DLD1 (cell line): ENCODE results near the gene CEP55.

Experiments
- in situ Hi-C: cut with HindIII; loops from 2 replicates; pipeline ENCODE4 v1.10.0; 2017; ENCODE audit warnings: low sequenced_read_pairs

Gene CEP55

GRCh38 chr10:93468461-93469213 is 27.8 kb upstream of the CEP55 start:
- in situ Hi-C loops: no loop called here

- in situ Hi-C loops: no loop called here
These were observed 27.0 kb upstream of the CEP55 start for GRCh38 chr10:93469454-93469853.

DNA sequence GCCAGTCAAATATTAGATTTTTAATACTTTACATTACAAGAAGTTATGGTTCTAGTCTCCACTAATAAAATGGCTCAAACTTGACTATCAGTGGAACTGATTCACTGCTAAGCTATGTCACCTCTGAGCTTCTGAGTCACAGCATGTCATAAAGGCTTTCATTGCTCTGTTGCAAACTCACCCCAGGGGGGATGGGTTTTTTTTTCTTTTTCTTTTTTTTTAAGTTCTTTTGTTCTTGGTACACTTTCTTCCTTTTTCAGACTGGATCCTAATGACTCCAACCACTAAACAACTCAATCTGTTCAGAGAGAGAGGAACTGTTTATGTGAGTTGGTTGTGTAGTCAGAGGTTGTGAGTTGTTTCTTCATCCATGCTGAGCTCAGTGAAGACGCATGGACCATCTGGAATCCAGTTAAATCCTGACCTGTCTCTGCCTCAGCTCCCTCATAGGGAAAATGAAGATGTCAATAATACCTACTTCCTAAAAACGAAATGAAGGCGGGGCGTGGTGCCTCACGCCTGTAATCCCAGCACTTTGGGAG is 25.2 kb upstream of the CEP55 start:
- in situ Hi-C loops: no loop called here

DNA sequence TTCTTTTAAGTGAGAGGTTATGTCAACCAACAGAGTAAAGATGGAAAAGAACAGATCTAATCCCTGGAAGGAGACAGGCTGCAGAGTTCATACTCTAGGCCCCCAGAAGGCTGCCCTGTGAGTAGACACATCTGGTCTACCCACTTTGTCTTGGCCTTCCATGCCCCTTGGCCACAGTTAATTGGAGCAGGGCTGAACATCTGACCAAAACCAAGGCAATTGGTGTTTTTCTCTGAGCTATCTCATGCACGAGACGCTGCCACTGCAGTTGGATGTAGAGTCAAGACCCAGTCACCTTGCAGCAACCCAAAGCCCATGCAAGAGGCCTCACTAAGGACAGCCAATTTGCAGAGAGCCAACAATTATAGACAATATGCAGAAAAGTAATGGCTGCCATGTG is 23.3 kb upstream of the CEP55 start:
- in situ Hi-C loops: no loop called here

- in situ Hi-C loops: no loop called here
These were observed 22.5 kb upstream of the CEP55 start for GRCh38 chr10:93473804-93474472.

- in situ Hi-C loops: no loop called here
These were observed 21.2 kb upstream of the CEP55 start for GRCh38 chr10:93475227-93475626.

- in situ Hi-C loops: no loop called here
These were observed 20.5 kb upstream of the CEP55 start for GRCh38 chr10:93475871-93476270.

DNA sequence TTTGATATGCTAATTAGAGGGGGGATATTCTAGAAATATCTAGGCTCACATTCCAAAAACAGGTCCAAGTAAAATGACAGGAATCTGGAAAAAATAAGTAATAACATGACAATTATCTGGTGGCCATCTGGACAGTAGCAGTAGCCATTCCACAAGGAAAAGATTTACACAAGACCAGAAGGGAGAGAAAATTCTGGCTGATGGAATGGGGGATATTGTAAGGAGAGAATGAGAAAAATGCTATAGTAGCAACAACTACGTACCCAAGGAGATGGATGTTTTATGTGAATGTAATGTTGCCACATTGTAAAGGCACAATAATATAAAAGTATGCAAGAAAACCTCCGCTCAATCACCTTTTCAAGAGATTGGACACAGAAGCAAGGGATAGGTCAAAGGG is 19.7 kb upstream of the CEP55 start:
- in situ Hi-C loops: no loop called here

GRCh38 chr10:93478873-93479272 is 17.5 kb upstream of the CEP55 start:
- in situ Hi-C loops: no loop called here

DNA sequence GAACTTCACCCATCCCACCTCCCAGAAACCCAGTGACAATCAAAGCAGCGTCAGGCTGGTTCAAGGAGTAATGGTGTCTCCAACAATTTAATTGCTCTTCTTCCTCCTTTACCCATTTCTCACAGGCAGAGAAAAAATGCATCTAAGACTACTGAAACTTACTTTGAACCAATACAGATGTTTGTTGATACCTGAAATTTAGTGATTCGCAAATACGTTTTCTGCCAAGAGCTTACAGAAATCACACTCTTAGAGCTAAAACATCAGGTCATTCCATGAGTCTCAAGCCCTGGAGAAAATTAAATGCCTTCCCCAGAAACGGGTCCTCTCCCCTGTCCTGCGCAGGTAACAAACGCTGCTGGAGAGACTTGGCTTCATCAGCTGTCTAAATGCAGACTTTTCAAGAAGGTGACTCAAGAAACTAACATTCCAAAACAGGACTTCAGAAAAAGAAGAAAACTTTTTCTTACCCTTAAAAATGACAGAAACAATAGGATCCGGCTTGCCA is 14.7 kb upstream of the CEP55 start:
- in situ Hi-C loops: no loop called here

GRCh38 chr10:93482145-93482834 is 14.1 kb upstream of the CEP55 start, which contains the start of gene MYOF:
TSS of gene MYOF (minus strand) at chr10:93482334. CDS start at chr10:93482194, 140 bp downstream.
- in situ Hi-C loops: no loop called here

GRCh38 chr10:93485690-93486089 is 10.7 kb upstream of the CEP55 start:
- in situ Hi-C loops: no loop called here

DNA sequence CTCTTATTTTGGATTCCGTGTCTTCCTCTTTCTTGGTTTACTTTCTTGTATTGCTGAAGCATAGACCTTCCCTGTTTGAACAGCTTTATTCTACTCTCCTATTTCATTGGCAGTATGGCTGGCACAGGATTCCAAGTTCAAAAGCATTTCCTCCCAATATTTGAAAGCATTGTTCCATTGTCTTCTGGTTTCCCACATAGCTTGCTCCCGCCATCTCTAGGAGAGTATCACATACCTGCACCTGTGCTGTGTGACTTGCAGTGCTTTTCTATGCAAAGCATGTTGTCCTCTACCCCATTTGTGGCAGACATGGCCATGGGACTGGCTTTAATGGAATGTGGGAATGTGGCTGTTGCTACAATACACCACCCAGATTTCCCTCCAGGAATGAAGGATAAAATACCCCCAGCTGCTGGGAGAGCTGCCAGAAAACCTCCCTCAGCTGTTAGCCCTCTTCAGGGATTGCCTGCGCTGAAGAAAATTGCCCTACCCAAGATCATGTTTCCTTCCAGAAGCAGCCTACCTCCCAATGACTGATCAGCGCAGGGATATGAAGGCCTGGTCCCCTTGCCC is 7.4 kb upstream of the CEP55 start:
- in situ Hi-C loops: no loop called here

DNA sequence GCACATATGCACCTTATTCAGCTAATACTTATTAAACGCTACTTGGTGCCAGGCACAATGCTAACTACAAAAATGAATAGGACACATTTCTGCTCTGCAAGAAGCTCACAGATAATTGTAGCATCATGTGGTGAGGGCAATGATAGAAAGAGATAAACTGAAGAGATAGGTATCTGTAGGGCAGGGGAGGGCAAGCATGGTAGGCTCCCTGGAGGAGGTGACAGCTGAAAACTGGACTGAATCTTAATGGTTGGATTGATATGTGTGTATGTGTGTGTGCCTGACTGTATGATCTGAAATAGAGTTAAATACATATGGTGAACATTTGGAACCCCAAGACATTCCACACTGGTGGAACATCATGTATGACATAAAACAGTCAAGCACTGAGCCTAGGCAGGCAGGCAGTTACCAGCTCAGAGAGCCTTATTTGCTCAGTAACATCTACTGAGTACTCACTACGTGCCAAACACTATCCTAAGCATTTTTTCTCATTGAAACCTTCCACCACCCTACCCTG is 4.8 kb upstream of the CEP55 start:
- in situ Hi-C loops: no loop called here

- in situ Hi-C loops: no loop called here
These were observed 3.2 kb upstream of the CEP55 start for GRCh38 chr10:93493162-93493561.

- in situ Hi-C loops: no loop called here
These were observed 1.9 kb upstream of the CEP55 start for GRCh38 chr10:93494494-93494893.

DNA sequence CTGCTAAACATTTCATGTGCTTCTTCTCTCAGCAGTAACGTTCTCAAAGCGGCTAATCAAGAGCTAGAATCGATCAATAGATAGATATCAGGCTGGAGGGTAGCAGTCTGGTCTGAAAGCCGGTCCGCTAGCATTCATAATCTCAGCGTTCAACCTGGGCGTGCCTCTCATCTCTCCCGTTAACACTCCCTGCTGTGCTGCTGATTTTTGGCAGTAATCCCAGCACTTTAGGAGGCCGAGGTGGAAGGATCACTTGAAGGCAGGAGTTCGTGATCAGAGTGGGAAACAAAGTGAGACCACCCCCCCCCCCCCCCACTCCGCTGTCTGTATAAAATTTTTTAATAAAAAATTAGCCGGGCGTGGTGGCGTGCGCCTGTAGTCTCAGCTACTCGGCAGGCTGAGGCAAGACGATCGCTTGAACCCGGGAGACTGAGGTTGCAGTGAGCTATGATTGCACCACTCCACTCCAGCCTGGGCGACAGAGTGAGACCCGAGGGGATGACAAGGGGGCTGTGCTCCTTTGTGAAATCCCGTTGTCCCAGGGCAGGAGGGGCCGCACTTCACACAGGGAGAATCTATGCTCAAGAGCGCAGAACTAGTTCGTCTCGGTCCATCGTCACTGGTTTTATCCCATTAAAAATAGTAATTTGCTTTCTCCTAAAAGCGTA is 624 bp upstream of the CEP55 start:
- in situ Hi-C loops: no loop called here

GRCh38 chr10:93498166-93498565 is 1.8 kb downstream of the CEP55 start:
- in situ Hi-C loops: no loop called here

- in situ Hi-C loops: loop anchor here (25.0 kb wide), 1 partner anchor 139 kb away; no protein-coding TSS in a partner anchor
These were observed 5.2 kb downstream of the CEP55 start for GRCh38 chr10:93501650-93502049.

- in situ Hi-C loops: loop anchor here (25.0 kb wide), 1 partner anchor 141 kb away; no protein-coding TSS in a partner anchor
These were observed 6.7 kb downstream of the CEP55 start for GRCh38 chr10:93503075-93503474.
